ENCODE data around the gene RYK.

- no peak for TF ChIP-seq CTCF (IDR thresholded peaks at IDR 0.05; ENCODE audit: insufficient read depth, low read depth, low read length)
- no peak for TF ChIP-seq EZH2 (IDR thresholded peaks at IDR 0.05; ENCODE audit: insufficient read depth, low read length)
Observed at GRCh38 chr3:134274571-134274970, 23.9 kb upstream of the RYK start.
